Measurements from ENCODE around the gene BDKRB2.

DNA sequence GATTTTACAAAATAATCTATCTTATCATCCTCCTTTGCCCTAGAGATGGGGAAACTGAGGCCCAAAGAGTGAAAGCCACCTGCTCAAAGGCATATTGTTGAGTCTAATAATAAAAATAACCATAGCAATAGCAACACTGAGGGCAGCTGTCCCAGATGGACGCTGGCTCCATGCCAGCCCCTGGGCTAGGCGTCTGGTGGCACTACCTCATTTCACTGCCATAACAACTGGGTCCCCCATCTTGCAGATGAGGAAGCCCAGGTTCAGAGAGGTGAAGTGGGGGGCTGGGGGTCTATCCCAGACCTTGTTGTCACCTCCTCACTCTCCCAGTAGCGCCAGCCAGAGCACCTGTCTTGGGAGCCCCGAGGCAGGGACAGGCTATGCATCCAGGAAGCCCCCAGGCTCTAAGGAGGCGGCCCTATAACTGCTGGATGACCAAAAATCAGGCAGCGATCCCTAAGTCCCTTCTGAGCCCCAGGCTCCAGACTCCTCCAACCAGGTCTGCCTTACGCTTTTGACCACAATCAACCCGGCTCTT, 12.8 kb downstream of the BDKRB2 start:
- TF ChIP-seq MAZ (IDR thresholded peaks at IDR 0.05; ENCODE audit: borderline replicate concordance, low read depth, low read length) (no peak), CEBPB (IDR thresholded peaks at IDR 0.05; ENCODE audit: low read depth, low read length) (no peak)
- TF ChIP-seq, protein P1, sequence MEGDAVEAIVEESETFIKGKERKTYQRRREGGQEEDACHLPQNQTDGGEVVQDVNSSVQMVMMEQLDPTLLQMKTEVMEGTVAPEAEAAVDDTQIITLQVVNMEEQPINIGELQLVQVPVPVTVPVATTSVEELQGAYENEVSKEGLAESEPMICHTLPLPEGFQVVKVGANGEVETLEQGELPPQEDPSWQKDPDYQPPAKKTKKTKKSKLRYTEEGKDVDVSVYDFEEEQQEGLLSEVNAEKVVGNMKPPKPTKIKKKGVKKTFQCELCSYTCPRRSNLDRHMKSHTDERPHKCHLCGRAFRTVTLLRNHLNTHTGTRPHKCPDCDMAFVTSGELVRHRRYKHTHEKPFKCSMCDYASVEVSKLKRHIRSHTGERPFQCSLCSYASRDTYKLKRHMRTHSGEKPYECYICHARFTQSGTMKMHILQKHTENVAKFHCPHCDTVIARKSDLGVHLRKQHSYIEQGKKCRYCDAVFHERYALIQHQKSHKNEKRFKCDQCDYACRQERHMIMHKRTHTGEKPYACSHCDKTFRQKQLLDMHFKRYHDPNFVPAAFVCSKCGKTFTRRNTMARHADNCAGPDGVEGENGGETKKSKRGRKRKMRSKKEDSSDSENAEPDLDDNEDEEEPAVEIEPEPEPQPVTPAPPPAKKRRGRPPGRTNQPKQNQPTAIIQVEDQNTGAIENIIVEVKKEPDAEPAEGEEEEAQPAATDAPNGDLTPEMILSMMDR (conservative IDR thresholded peaks at IDR 0.05; ENCODE audit: low read depth, low read length): no peak
- TF ChIP-seq, protein P2, sequence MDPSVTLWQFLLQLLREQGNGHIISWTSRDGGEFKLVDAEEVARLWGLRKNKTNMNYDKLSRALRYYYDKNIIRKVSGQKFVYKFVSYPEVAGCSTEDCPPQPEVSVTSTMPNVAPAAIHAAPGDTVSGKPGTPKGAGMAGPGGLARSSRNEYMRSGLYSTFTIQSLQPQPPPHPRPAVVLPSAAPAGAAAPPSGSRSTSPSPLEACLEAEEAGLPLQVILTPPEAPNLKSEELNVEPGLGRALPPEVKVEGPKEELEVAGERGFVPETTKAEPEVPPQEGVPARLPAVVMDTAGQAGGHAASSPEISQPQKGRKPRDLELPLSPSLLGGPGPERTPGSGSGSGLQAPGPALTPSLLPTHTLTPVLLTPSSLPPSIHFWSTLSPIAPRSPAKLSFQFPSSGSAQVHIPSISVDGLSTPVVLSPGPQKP (IDR thresholded peaks at IDR 0.05; ENCODE audit: borderline replicate concordance, low read depth, low read length): no peak
- TF ChIP-seq, protein P3, sequence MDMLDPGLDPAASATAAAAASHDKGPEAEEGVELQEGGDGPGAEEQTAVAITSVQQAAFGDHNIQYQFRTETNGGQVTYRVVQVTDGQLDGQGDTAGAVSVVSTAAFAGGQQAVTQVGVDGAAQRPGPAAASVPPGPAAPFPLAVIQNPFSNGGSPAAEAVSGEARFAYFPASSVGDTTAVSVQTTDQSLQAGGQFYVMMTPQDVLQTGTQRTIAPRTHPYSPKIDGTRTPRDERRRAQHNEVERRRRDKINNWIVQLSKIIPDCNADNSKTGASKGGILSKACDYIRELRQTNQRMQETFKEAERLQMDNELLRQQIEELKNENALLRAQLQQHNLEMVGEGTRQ (IDR thresholded peaks at IDR 0.05; ENCODE audit: low read depth, low read length): no peak

Data from IMR-90 (cell line).